HFF-Myc (cell line): Measurements from ENCODE around the gene NELFB.

ENCODE experiments used
- DNase-seq: peaks from one replicate; pipeline ENCODE4 v3.0.0-alpha.2; 2011; ENCODE audit warnings: low read depth; ENCODE audit errors: extremely low read depth
- H3K4me3 ChIP-seq: replicated peaks from 2 replicates; pipeline ENCODE4 v1.5.1; 2011; ENCODE audit warnings: low read depth, mild to moderate bottlenecking, control low read depth, low read length
- TF ChIP-seq, protein P1 (sequence below): IDR thresholded peaks from 2 replicates; pipeline ENCODE4 v1.5.1; 2012; ENCODE audit warnings: mild to moderate bottlenecking, low read depth, low read length, control low read depth; ENCODE audit errors: missing control alignments

Gene NELFB

DNA sequence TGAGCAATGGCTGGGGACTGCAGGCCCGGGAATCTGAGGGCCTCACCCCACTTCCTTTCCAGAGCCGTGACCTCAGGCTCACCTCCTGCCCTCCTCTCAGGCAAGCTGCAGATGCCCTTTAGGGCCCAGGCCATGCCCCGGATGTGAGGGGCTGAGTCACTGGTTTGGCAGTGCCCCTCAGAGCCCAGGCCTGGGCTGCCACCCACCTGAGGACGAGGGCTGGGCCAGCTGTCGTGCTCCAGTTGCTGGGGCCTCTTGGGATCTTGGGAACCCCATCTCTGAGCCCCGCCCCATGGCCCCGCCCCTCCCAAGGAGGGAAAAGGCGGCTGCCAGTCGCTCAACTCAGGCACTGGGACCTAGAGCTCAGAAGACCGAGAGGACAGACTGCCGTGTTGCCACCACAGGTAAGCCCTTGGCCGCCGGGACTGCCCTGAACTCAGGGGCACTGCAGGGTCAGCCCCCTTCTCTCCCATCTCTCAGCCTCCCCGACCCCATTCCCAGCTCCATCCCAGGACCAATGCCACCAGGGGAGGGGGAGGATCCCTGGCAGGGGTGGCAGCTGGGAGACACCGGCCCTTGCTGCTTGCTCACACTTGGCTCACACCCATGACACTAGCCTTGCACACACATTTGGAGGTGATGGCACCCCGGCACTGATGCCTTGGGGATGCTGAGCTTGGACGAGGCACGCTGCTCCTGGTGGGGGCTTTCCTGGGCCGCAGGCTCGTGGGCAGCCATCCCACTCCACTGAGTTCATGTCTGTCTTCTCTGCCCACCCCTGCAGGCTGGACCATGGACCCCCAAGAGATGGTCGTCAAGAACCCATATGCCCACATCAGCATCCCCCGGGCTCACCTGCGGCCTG lies 30.1 kb upstream of the NELFB start, which contains the start of gene CYSRT1:
CYSRT1 (plus strand) TSS at position 345 of the 865 bp plus-strand sequence; CDS start at position 793, 448 bp downstream.
- TF ChIP-seq, protein P1, sequence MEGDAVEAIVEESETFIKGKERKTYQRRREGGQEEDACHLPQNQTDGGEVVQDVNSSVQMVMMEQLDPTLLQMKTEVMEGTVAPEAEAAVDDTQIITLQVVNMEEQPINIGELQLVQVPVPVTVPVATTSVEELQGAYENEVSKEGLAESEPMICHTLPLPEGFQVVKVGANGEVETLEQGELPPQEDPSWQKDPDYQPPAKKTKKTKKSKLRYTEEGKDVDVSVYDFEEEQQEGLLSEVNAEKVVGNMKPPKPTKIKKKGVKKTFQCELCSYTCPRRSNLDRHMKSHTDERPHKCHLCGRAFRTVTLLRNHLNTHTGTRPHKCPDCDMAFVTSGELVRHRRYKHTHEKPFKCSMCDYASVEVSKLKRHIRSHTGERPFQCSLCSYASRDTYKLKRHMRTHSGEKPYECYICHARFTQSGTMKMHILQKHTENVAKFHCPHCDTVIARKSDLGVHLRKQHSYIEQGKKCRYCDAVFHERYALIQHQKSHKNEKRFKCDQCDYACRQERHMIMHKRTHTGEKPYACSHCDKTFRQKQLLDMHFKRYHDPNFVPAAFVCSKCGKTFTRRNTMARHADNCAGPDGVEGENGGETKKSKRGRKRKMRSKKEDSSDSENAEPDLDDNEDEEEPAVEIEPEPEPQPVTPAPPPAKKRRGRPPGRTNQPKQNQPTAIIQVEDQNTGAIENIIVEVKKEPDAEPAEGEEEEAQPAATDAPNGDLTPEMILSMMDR = no peak
- peak within 1 kb of the TSS; percentile 74 for H3K4me3 ChIP-seq
- DNase-seq = no peak

DNA sequence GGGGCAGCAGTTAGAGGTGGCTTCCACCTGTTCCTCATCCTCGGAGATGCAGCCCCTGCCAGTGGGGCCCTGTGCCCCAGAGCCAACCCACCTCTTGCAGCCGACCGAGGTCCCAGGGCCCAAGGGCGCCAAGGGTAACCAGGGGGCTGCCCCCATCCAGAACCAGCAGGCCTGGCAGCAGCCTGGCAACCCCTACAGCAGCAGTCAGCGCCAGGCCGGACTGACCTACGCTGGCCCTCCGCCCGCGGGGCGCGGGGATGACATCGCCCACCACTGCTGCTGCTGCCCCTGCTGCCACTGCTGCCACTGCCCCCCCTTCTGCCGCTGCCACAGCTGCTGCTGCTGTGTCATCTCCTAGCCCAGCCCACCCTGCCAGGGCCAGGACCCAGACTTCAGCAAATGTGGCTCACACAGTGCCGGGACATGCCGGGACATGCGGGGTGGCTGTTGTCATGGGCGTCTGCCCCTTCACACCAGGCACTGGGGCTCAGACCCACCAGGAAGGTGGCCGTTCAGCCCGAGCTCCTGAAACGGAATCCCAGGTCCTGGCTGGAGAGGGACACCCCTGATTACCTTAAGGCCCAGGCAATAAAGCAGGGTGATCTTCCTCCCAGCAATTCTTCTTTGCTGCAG lies 29.3 kb upstream of the NELFB start:
- DNase-seq = no peak
- no peak overlapping the region for H3K4me3 ChIP-seq
- TF ChIP-seq, protein P1 = no peak

DNA sequence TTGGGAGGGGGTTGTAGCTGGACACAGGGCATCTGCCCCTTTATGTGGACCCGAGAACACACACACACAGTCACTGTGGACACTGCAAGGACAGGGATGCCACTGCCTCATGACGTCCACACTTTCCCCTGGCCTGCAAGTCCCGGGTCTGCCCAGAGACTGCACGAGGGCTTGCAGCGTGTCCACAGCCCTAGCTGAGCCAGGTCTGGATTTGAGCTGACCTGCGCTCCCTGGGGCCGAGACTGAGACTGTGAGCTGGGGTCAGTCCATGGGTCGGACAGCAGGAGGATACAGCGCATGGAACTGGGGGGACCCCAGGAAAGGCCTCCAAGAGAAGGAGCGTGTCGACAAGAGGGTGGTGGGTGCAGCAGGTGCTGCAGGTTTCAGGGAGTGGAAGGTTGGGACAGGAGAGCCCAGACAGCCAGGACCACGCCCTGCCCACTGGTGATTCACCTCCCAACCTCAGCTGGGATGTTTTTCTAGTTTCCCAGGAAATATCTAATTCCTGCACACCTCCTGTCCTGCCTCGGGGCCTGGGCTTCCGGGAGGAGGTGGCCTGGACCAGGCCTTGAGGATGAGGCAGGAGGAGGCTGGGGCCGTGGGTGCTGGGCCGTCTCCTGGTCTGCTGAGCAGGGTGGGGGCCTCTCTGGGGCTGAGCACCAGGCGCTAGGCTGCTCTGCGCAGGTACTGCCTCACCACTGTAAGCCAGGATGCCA lies 28.6 kb upstream of the NELFB start:
- no peak overlapping the region for H3K4me3 ChIP-seq
- DNase-seq = no peak
- TF ChIP-seq, protein P1 = no peak

GRCh38 chr9:137227054-137227852 lies 27.9 kb upstream of the NELFB start, which contains the start of gene RNF224:
Gene RNF224, plus strand, starts transcription at chr9:137227502. Its CDS starts 834 bp downstream, at chr9:137228336.
- TF ChIP-seq, protein P1 = peak; percentile 87

GRCh38 chr9:137227853-137228505 lies 27.1 kb upstream of the NELFB start:
- no peak overlapping the region for H3K4me3 ChIP-seq
- TF ChIP-seq, protein P1 = no peak
- no peak for DNase-seq

More at GRCh38 chr9:137227054-137227852, 27.9 kb upstream of the NELFB start, which contains the start of gene RNF224:
- DNase-seq = peak; percentile 38
- no peak within 1 kb of the TSS for H3K4me3 ChIP-seq

DNA sequence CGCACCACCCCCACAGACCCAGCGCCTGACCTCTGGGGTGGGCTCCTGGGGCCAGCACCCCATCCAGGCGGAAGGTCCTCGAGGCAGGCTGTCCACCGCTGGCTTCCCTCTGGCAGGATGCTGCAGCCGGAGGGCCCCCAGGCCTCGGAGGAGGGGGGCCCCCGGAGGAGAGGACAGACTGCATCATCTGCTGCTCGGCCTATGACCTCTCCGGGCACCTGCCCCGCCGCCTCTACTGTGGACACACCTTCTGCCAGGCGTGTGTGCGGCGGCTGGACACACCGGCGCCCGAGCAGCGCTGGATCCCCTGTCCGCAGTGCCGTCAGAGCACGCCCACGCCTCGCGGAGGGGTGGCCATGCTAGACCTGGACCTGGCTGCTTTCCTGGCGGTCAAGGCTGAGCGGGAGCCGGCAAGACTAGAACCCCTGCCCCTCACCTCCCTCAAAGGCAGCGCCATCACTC lies 26.6 kb upstream of the NELFB start:
- DNase-seq = no peak
- H3K4me3 ChIP-seq = no peak overlapping the region
- TF ChIP-seq, protein P1 = no peak
